Common myeloid progenitor, CD34-positive (primary cell): Measurements from ENCODE around the gene GRK5.
A peak's percentile ranks its signal among the peaks of the same experiment; 100 is the strongest.

Experiments used
- CTCF ChIA-PET: fragments of 350-600 bp; sonication (Branson Sonifier 250); formaldehyde crosslinking; loops from one replicate; lab custom pipeline; 2021; ENCODE audit warnings: antibody characterized with exemption; lab: Charles Lee
- POLR2A ChIA-PET: fragments of 350-600 bp; sonication (Branson Sonifier 250); formaldehyde crosslinking; loops from one replicate; lab custom pipeline; 2021; ENCODE audit warnings: antibody characterized with exemption; lab: Charles Lee
- DNase-seq, 3 donors: peaks; one replicate each; pipeline versions ENCODE4 v3.0.0 to v3.0.0-alpha.2; 2013
- H3K27ac ChIP-seq, 2 experiments: 1 replicate in 1 of 2; 2 replicates in 1 of 2; pipeline ENCODE4 v1.7.0; 2013; ENCODE audit warnings: inconsistent platforms in 2 of 2, low read length in 2 of 2, mild to moderate bottlenecking in 2 of 2, low read depth in 1 of 2, moderate library complexity in 1 of 2; ENCODE audit not compliant: severe bottlenecking in 2 of 2, insufficient read depth in 1 of 2, poor library complexity in 1 of 2
- H3K27me3 ChIP-seq, 5 experiments: replicated peaks in 2 of 5; 1 replicate in 3 of 5; 2 replicates in 2 of 5; pipeline versions ENCODE4 v1.6.1 to v1.7.0; 2013; ENCODE audit warnings: low read length in 4 of 5, mild to moderate bottlenecking in 2 of 5, moderate library complexity in 2 of 5, inconsistent platforms in 1 of 5; ENCODE audit not compliant: insufficient read depth in 5 of 5, control insufficient read depth in 4 of 5
- H3K36me3 ChIP-seq, 4 experiments: 1 replicate in 2 of 4; 2 replicates in 2 of 4; pipeline versions ENCODE4 v1.6.1 to v1.7.0; 2013; ENCODE audit warnings: low read length in 3 of 4, control low read depth in 1 of 4, mild to moderate bottlenecking in 1 of 4; ENCODE audit not compliant: control insufficient read depth in 4 of 4, insufficient read depth in 4 of 4
- H3K4me1 ChIP-seq, 4 experiments: 1 replicate in 3 of 4; 2 replicates in 1 of 4; pipeline versions ENCODE4 v1.6.1 to v1.7.1; 2013; ENCODE audit warnings: low read length in 3 of 4, mild to moderate bottlenecking in 3 of 4, control low read depth in 1 of 4, inconsistent platforms in 1 of 4, moderate library complexity in 1 of 4; ENCODE audit not compliant: control insufficient read depth in 4 of 4, insufficient read depth in 4 of 4; ENCODE audit errors: control extremely low read depth in 1 of 4
- H3K4me3 ChIP-seq, 7 experiments: 1 replicate in 4 of 7; 2 replicates in 3 of 7; pipeline versions ENCODE4 v1.5.1 to v1.7.0; 2013; ENCODE audit warnings: mild to moderate bottlenecking in 7 of 7, low read length in 6 of 7, moderate library complexity in 6 of 7, inconsistent platforms in 2 of 7, low read depth in 2 of 7, control low read depth in 1 of 7; ENCODE audit not compliant: insufficient read depth in 4 of 7, control insufficient read depth in 1 of 7; ENCODE audit errors: extremely low read depth in 1 of 7
- H3K9me3 ChIP-seq, 5 experiments: 1 replicate in 4 of 5; 2 replicates in 1 of 5; pipeline versions ENCODE4 v1.6.1 to v1.7.1; 2013; ENCODE audit warnings: low read length in 4 of 5, mild to moderate bottlenecking in 2 of 5, inconsistent platforms in 1 of 5, low read depth in 1 of 5, moderate library complexity in 1 of 5; ENCODE audit not compliant: control insufficient read depth in 4 of 5, insufficient read depth in 2 of 5; ENCODE audit errors: control extremely low read depth in 1 of 5
- WGBS: methylation state at CpG from one replicate; pipeline ENCODE4 v1.1.5; 2013; ENCODE audit not compliant: insufficient coverage; 5-methylcytosine and 5-hydroxymethylcytosine counted together

GRK5 gene

GRCh38 chr10:119413093-119413453, 205.7 kb downstream of the GRK5 start:
- WGBS: 71% methylated on average over 1 of the region's 9 CpGs
- Histone ChIP-seq H3K27ac (no peak overlapping the region), H3K27me3 (peaks cover 0 to 2% (median 0%) of the 10 kb centered on the region in 5 experiments), H3K4me1 (peaks cover 0 to 10% (median 4%) of the 10 kb centered on the region in 4 experiments), H3K9me3 (no peaks in the 10 kb centered on the region), H3K4me3 (no peak overlapping the region), H3K36me3 (no peaks in the 10 kb centered on the region)
- ChIA-PET CTCF (interaction anchor here (0.8 to 9.4 kb wide), 2 partner anchors 12 to 212 kb away, joined by 4 to 154 read pairs; no protein-coding TSS in a partner anchor), POLR2A (no interaction called here)
- DNase-seq: no peak

GRCh38 chr10:119413471-119414080, 206.2 kb downstream of the GRK5 start:
- Histone ChIP-seq H3K4me3 (no peak overlapping the region), H3K36me3 (no peaks in the 10 kb centered on the region), H3K27me3 (peaks cover 0 to 6% (median 0%) of the 10 kb centered on the region in 5 experiments), H3K27ac (no peak overlapping the region), H3K9me3 (no peaks in the 10 kb centered on the region), H3K4me1 (peaks cover 0 to 10% (median 4%) of the 10 kb centered on the region in 4 experiments)
- 96% methylated on average over 18 of the region's 20 CpGs for WGBS
- DNase-seq: no peak
- ChIA-PET CTCF (interaction anchor here (9.4 kb wide), 1 partner anchor 212 kb away, joined by 154 read pairs; no protein-coding TSS in a partner anchor), POLR2A (no interaction called here)

GRCh38 chr10:119414081-119414611, 206.8 kb downstream of the GRK5 start:
- WGBS: 100% methylated on average over 3 of the region's 10 CpGs
- DNase-seq: no peak
- Histone ChIP-seq H3K4me3 (no peak overlapping the region), H3K27ac (no peak overlapping the region), H3K9me3 (no peaks in the 10 kb centered on the region), H3K4me1 (peaks cover 0 to 10% (median 4%) of the 10 kb centered on the region in 4 experiments), H3K27me3 (peaks cover 0 to 6% (median 0%) of the 10 kb centered on the region in 5 experiments), H3K36me3 (no peaks in the 10 kb centered on the region)
- ChIA-PET POLR2A (no interaction called here), CTCF (interaction anchor here (0.7 to 9.4 kb wide), 5 partner anchors 14 to 213 kb away, joined by 3 to 154 read pairs (median 6); partner anchors contain the start of gene GRK5)

- POLR2A ChIA-PET: no interaction called here
- 83% methylated on average over 6 of the region's 6 CpGs for WGBS
Measured at GRCh38 chr10:119415121-119415520, 207.8 kb downstream of the GRK5 start.

GRCh38 chr10:119415536-119416503, 208.4 kb downstream of the GRK5 start:
- H3K4me1 ChIP-seq: peaks cover 0 to 10% (median 4%) of the 10 kb centered on the region in 4 experiments
- DNase-seq: no peak
- POLR2A ChIA-PET: no interaction called here
- H3K9me3 ChIP-seq: no peaks in the 10 kb centered on the region
- H3K27me3 ChIP-seq: peaks cover 0 to 8% (median 0%) of the 10 kb centered on the region in 5 experiments
- 94% methylated on average over 21 of the region's 21 CpGs for WGBS
- no peak overlapping the region for H3K4me3 ChIP-seq
- CTCF ChIA-PET: interaction anchor here (0.6 to 9.4 kb wide), 16 partner anchors 10 to 225 kb away, joined by 3 to 154 read pairs (median 5); partner anchors contain the start of gene GRK5
- no peak overlapping the region for H3K27ac ChIP-seq
- no peaks in the 10 kb centered on the region for H3K36me3 ChIP-seq

More at GRCh38 chr10:119415121-119415520, 207.8 kb downstream of the GRK5 start:
- no peak overlapping the region for H3K4me3 ChIP-seq
- H3K27me3 ChIP-seq: peaks cover 0 to 8% (median 0%) of the 10 kb centered on the region in 5 experiments
- no peaks in the 10 kb centered on the region for H3K9me3 ChIP-seq
- no peaks in the 10 kb centered on the region for H3K36me3 ChIP-seq
- DNase-seq: no peak
- H3K27ac ChIP-seq: no peak overlapping the region
- H3K4me1 ChIP-seq: peaks cover 0 to 10% (median 4%) of the 10 kb centered on the region in 4 experiments
- CTCF ChIA-PET: interaction anchor here (1.0 to 9.4 kb wide), 9 partner anchors 10 to 214 kb away, joined by 3 to 154 read pairs (median 5); partner anchors contain the start of gene GRK5

- peak; percentile 71 to 83 (median 75) for DNase-seq
- CTCF ChIA-PET: interaction anchor here (0.7 to 9.4 kb wide), 13 partner anchors 8 to 278 kb away, joined by 3 to 154 read pairs (median 6); partner anchors contain the start of gene GRK5
- POLR2A ChIA-PET: no interaction called here
- H3K27me3 ChIP-seq: peaks cover 0 to 8% (median 0%) of the 10 kb centered on the region in 5 experiments
- H3K4me1 ChIP-seq: peaks cover 0 to 10% (median 4%) of the 10 kb centered on the region in 4 experiments
- no peaks in the 10 kb centered on the region for H3K36me3 ChIP-seq
- WGBS: 48% methylated on average over 6 of the region's 10 CpGs
- H3K9me3 ChIP-seq: no peaks in the 10 kb centered on the region
- no peak overlapping the region for H3K4me3 ChIP-seq
- H3K27ac ChIP-seq: no peak overlapping the region
Measured at GRCh38 chr10:119416855-119417254, 209.5 kb downstream of the GRK5 start.
